COLO829 (cell line): ENCODE measurements around the gene VLDLR.
A peak's percentile ranks its signal among the peaks of the same experiment; 100 is the strongest.

Experiments
- DNase-seq: peaks from one replicate; pipeline ENCODE4 v3.0.0; 2012; ENCODE audit warnings: low spot score

VLDLR gene

GRCh38 chr9:2621722-2622460, at the start of gene VLDLR:
VLDLR (plus strand) TSS chr9:2621787; CDS start chr9:2622190, 403 bp downstream.
- no peak for DNase-seq

GRCh38 chr9:2574203-2574602, 47.4 kb upstream of the VLDLR start:
- peak; percentile 42 for DNase-seq

- DNase-seq = no peak
Measured at GRCh38 chr9:2576631-2577030, 45.0 kb upstream of the VLDLR start.

- DNase-seq = no peak
Measured at GRCh38 chr9:2583308-2584013, 38.1 kb upstream of the VLDLR start.

GRCh38 chr9:2591967-2592366, 29.6 kb upstream of the VLDLR start:
- no peak for DNase-seq

- DNase-seq = no peak
Measured at GRCh38 chr9:2593744-2594143, 27.8 kb upstream of the VLDLR start.

GRCh38 chr9:2595973-2596372, 25.6 kb upstream of the VLDLR start:
- no peak for DNase-seq

GRCh38 chr9:2597483-2597882, 24.1 kb upstream of the VLDLR start:
- DNase-seq = no peak

GRCh38 chr9:2599896-2600295, 21.7 kb upstream of the VLDLR start:
- DNase-seq = no peak

GRCh38 chr9:2600307-2600706, 21.3 kb upstream of the VLDLR start:
- no peak for DNase-seq

- no peak for DNase-seq
Measured at GRCh38 chr9:2601785-2602378, 19.7 kb upstream of the VLDLR start.

- DNase-seq = no peak
Measured at GRCh38 chr9:2602704-2603116, 18.9 kb upstream of the VLDLR start.

GRCh38 chr9:2603621-2604020, 18.0 kb upstream of the VLDLR start:
- DNase-seq = no peak

- no peak for DNase-seq
Measured at GRCh38 chr9:2605246-2605645, 16.3 kb upstream of the VLDLR start.

- DNase-seq = no peak
Measured at GRCh38 chr9:2608276-2608675, 13.3 kb upstream of the VLDLR start.

- no peak for DNase-seq
Measured at GRCh38 chr9:2610985-2611384, 10.6 kb upstream of the VLDLR start.

GRCh38 chr9:2611961-2612360, 9.6 kb upstream of the VLDLR start:
- DNase-seq = no peak

GRCh38 chr9:2613730-2614271, 7.8 kb upstream of the VLDLR start:
- DNase-seq = no peak

- DNase-seq = no peak
Measured at GRCh38 chr9:2615497-2615896, 6.1 kb upstream of the VLDLR start.

- no peak for DNase-seq
Measured at GRCh38 chr9:2616692-2617377, 4.8 kb upstream of the VLDLR start.

- no peak for DNase-seq
Measured at GRCh38 chr9:2618289-2618688, 3.3 kb upstream of the VLDLR start.
